ENCODE data around the gene ADAMTS12. TPM values are rescaled to one million over a fixed set of nuclear protein-coding genes. Genes with fewer than 3 reads are reported as not detected.

Gene ADAMTS12
- total and polyA plus RNA-seq, 4 donors = 0.49 to 6.4 (median 2.3) TPM

GRCh38 chr5:33774341-33774740 is 117.4 kb downstream of the ADAMTS12 start:
- Histone ChIP-seq H3K9ac (ENCODE audit: low read depth in 1 of 2, low read length in 2 of 2) (no peak overlapping the region), H3K27me3 (ENCODE audit: control insufficient read depth in 4 of 4, insufficient read depth in 4 of 4, low read length in 3 of 4) (peaks cover 0 to 2% (median 0%) of the 10 kb centered on the region in 4 donors), H3K27ac (ENCODE audit: low read depth in 1 of 2, low read length in 2 of 2) (no peak overlapping the region), H3K36me3 (ENCODE audit: control insufficient read depth in 4 of 4, insufficient read depth in 3 of 4, low read depth in 1 of 4, low read length in 3 of 4) (no peaks in the 10 kb centered on the region), H3K4me3 (ENCODE audit: low read depth in 1 of 3, low read length in 3 of 3) (no peak overlapping the region), H3K4me1 (ENCODE audit: control insufficient read depth in 4 of 4, insufficient read depth in 4 of 4, low read length in 3 of 4) (no peaks in the 10 kb centered on the region), H3K9me3 (ENCODE audit: control insufficient read depth in 4 of 4, low read length in 3 of 4) (peaks cover 0 to 2% (median 0%) of the 10 kb centered on the region in 4 donors)
- no peak for TF ChIP-seq CTCF (IDR thresholded peaks at IDR 0.05; ENCODE audit: low read depth, low read length, missing input control)
- peak; percentile 32 for TF ChIP-seq NR2F2 (IDR thresholded peaks at IDR 0.05)
- TF ChIP-seq HNF4G (IDR thresholded peaks at IDR 0.05) = no peak
- TF ChIP-seq HNF4A (conservative IDR thresholded peaks at IDR 0.05) = peak in 1 of 2 donors; percentile 21
- no peak for TF ChIP-seq RXRA (IDR thresholded peaks at IDR 0.05)
- TF ChIP-seq RAD21 (IDR thresholded peaks at IDR 0.05) = no peak
- no peak for DNase-seq (ENCODE audit: low spot score)
- WGBS = 64% methylated on average over 1 of the region's 1 CpG

DNA sequence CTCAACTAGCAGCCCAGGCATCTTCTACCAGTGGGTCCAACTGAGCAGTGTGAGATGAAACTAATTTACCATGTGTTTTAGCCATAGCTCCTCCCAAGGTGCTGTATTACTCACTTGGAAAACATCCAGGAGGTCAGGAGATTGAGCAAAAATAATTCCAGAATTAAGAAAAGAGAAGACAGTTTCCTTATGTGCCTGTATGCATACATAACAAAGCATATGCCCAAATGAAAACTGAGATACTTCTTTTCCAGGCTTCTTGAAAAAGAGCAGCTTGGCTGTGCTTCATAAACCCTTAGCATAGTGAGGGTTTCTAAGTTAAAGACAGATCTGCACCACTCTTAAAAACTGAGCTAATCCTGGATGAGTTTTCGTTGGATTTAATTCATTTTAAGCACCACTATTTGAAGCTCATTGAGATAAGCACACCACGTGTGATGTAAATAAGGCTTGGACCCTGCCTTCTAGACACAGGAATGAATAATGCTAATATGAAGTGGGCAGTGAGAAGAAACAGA is 119.4 kb downstream of the ADAMTS12 start:
- H3K27ac ChIP-seq (ENCODE audit: low read depth in 1 of 2, low read length in 2 of 2) = no peak overlapping the region
- H3K4me3 ChIP-seq (ENCODE audit: low read depth in 1 of 3, low read length in 3 of 3) = no peak overlapping the region
- no peaks in the 10 kb centered on the region for H3K4me1 ChIP-seq (ENCODE audit: control insufficient read depth in 4 of 4, insufficient read depth in 4 of 4, low read length in 3 of 4)
- H3K9ac ChIP-seq (ENCODE audit: low read depth in 1 of 2, low read length in 2 of 2) = no peak overlapping the region
- no peaks in the 10 kb centered on the region for H3K36me3 ChIP-seq (ENCODE audit: control insufficient read depth in 4 of 4, insufficient read depth in 3 of 4, low read depth in 1 of 4, low read length in 3 of 4)
- TF ChIP-seq TAF1 (conservative IDR thresholded peaks at IDR 0.05) = no peak
- H3K27me3 ChIP-seq (ENCODE audit: control insufficient read depth in 4 of 4, insufficient read depth in 4 of 4, low read length in 3 of 4) = peaks cover 0 to 2% (median 0%) of the 10 kb centered on the region in 4 donors
- 58% methylated on average over 2 of the region's 2 CpGs for WGBS
- H3K9me3 ChIP-seq (ENCODE audit: control insufficient read depth in 4 of 4, low read length in 3 of 4) = peaks cover 0 to 2% (median 0%) of the 10 kb centered on the region in 4 donors
- no peak for DNase-seq (ENCODE audit: low spot score)

DNA sequence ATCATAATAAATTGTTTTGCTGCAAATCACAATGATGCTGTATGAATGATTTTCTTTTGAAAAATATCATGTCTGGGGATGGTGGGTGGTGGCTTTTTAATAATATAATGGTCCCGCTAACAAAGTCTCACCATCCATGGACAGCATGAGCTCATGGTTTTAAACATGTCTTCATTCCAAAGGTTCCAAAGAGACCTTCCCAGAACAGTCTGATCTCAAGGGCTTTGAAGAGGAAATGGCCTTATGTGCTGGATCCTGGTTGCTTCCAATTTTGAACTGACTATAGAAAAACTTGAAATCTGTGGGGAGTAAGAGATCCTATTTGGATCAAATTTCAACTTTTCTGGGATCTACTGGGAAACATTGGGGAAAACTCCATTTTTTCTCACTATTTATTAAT is 121.8 kb downstream of the ADAMTS12 start:
- Histone ChIP-seq H3K27me3 (ENCODE audit: control insufficient read depth in 4 of 4, insufficient read depth in 4 of 4, low read length in 3 of 4) (peaks cover 0 to 2% (median 0%) of the 10 kb centered on the region in 4 donors), H3K36me3 (ENCODE audit: control insufficient read depth in 4 of 4, insufficient read depth in 3 of 4, low read depth in 1 of 4, low read length in 3 of 4) (no peaks in the 10 kb centered on the region), H3K9me3 (ENCODE audit: control insufficient read depth in 4 of 4, low read length in 3 of 4) (no peaks in the 10 kb centered on the region), H3K27ac (ENCODE audit: low read depth in 1 of 2, low read length in 2 of 2) (no peak overlapping the region), H3K4me1 (ENCODE audit: control insufficient read depth in 4 of 4, insufficient read depth in 4 of 4, low read length in 3 of 4) (no peaks in the 10 kb centered on the region), H3K4me3 (ENCODE audit: low read depth in 1 of 3, low read length in 3 of 3) (no peak overlapping the region), H3K9ac (ENCODE audit: low read depth in 1 of 2, low read length in 2 of 2) (no peak overlapping the region)
- no peak for DNase-seq (ENCODE audit: low spot score)
- TF ChIP-seq FOXA2 (IDR thresholded peaks at IDR 0.05) = no peak
- no peak for TF ChIP-seq RXRA (IDR thresholded peaks at IDR 0.05)
- TF ChIP-seq SP1 (IDR thresholded peaks at IDR 0.05) = no peak
- TF ChIP-seq GABPA (IDR thresholded peaks at IDR 0.05 in 1 of 2, conservative IDR thresholded peaks at IDR 0.05 in 1 of 2) = no peak
- 95% methylated on average over 1 of the region's 1 CpG for WGBS

GRCh38 chr5:33769196-33769595 is 122.6 kb downstream of the ADAMTS12 start:
- DNase-seq (ENCODE audit: low spot score) = no peak
- Histone ChIP-seq H3K36me3 (ENCODE audit: control insufficient read depth in 4 of 4, insufficient read depth in 3 of 4, low read depth in 1 of 4, low read length in 3 of 4) (no peaks in the 10 kb centered on the region), H3K27me3 (ENCODE audit: control insufficient read depth in 4 of 4, insufficient read depth in 4 of 4, low read length in 3 of 4) (peaks cover 0 to 2% (median 0%) of the 10 kb centered on the region in 4 donors), H3K9ac (ENCODE audit: low read depth in 1 of 2, low read length in 2 of 2) (no peak overlapping the region), H3K9me3 (ENCODE audit: control insufficient read depth in 4 of 4, low read length in 3 of 4) (no peaks in the 10 kb centered on the region), H3K27ac (ENCODE audit: low read depth in 1 of 2, low read length in 2 of 2) (no peak overlapping the region), H3K4me3 (ENCODE audit: low read depth in 1 of 3, low read length in 3 of 3) (no peak overlapping the region), H3K4me1 (ENCODE audit: control insufficient read depth in 4 of 4, insufficient read depth in 4 of 4, low read length in 3 of 4) (no peaks in the 10 kb centered on the region)
- WGBS = 68% methylated on average over 2 of the region's 2 CpGs
- no peak for TF ChIP-seq HNF4A (conservative IDR thresholded peaks at IDR 0.05)
- no peak for TF ChIP-seq SP1 (IDR thresholded peaks at IDR 0.05)
- TF ChIP-seq NR2F2 (IDR thresholded peaks at IDR 0.05) = no peak
- TF ChIP-seq RAD21 (IDR thresholded peaks at IDR 0.05) = no peak
- TF ChIP-seq TAF1 (conservative IDR thresholded peaks at IDR 0.05) = no peak
- TF ChIP-seq, protein P1, sequence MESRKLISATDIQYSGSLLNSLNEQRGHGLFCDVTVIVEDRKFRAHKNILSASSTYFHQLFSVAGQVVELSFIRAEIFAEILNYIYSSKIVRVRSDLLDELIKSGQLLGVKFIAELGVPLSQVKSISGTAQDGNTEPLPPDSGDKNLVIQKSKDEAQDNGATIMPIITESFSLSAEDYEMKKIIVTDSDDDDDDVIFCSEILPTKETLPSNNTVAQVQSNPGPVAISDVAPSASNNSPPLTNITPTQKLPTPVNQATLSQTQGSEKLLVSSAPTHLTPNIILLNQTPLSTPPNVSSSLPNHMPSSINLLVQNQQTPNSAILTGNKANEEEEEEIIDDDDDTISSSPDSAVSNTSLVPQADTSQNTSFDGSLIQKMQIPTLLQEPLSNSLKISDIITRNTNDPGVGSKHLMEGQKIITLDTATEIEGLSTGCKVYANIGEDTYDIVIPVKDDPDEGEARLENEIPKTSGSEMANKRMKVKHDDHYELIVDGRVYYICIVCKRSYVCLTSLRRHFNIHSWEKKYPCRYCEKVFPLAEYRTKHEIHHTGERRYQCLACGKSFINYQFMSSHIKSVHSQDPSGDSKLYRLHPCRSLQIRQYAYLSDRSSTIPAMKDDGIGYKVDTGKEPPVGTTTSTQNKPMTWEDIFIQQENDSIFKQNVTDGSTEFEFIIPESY (IDR thresholded peaks at IDR 0.05) = no peak
- no peak for TF ChIP-seq EGR1 (IDR thresholded peaks at IDR 0.05; ENCODE audit: low read depth in 2 of 2)
- no peak for TF ChIP-seq JUND (IDR thresholded peaks at IDR 0.05)
- TF ChIP-seq CTCF (IDR thresholded peaks at IDR 0.05; ENCODE audit: low read depth, low read length, missing input control) = no peak
- TF ChIP-seq FOXA1 (IDR thresholded peaks at IDR 0.05) = no peak
- no peak for TF ChIP-seq FOXA2 (IDR thresholded peaks at IDR 0.05)
- no peak for TF ChIP-seq GABPA (IDR thresholded peaks at IDR 0.05 in 1 of 2, conservative IDR thresholded peaks at IDR 0.05 in 1 of 2)

Measured in liver (tissue), 9 donors.